ENCODE measurements around the gene KCNQ5. TPM values are rescaled to one million over a fixed set of nuclear protein-coding genes. Genes with fewer than 3 reads are reported as not detected.
"Not testable (repeated sequence)": the region's sequence is repeated elsewhere in the genome, so short reads cannot be mapped to it uniquely, and the experiment has no call there.

The KCNQ5 gene
- total RNA-seq, 1 donor from 2014 or later, result 1.7 TPM

DNA sequence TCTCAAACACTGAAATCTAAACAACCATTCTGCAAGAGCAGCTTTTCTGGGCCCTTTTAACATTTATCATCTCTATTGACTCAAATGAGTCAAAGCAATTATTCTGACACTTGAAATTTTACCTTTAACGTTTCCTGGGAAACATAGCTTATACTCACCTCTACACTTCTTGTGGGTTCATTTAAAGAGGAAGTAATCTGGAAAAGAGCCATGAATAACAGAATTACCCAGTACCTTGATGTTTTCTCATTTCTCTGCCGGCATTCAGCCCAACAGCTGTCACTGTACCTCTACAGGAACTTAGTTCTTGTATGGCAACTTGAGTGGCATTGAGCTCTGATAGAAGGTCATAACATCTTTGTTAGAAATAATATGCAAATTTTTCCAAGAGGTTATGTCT is 272.2 kb downstream of the KCNQ5 start:
- no peak for TF ChIP-seq CTCF (conservative IDR thresholded peaks at IDR 0.05; ENCODE audit: low read depth, low read length)
- no peak for DNase-seq (ENCODE audit: low read depth)
- H3K4me3 ChIP-seq (ENCODE audit: low read depth, low read length), result no peak overlapping the region

GRCh38 chr6:72898313-72898712 is 276.4 kb downstream of the KCNQ5 start:
- not testable (repeated sequence) for DNase-seq (ENCODE audit: low read depth); H3K4me3 ChIP-seq (ENCODE audit: low read depth, low read length)

DNA sequence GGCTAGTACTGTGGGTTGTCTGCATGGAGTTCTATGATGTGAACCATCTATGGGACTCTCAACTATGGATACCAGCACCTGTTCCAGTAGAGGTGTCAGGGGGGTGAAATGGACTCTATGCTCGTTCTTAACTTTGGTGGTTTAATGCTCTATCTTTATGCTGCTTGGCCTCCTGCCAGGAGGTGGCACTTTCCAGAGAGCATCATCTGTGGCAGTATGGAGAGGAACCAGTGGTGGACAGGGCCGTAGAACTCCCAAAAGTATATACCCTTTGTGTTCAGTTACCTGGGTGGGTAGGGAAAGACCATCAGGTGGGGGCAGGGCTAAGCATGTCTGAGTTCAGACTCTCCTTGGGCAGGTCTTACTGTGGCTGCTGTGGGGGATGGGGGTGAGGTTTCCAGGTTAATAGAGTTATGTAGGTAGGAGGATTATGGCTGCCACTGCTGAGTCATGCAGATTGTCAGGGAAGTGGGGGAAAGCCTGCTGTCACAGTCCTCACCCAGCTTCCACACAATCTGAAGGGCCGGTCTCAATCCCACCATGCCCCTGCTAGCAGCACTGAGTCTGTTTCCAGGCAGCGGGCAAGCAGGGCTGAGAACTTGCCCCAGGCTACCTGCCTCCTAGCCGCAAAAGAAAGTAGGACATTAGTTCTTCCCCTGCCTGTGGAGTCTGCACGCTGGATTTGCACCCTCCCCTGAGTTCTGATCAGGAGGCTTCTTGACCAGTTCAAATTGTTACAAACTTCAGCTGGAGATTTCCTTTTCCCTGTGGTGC is 284.0 kb downstream of the KCNQ5 start:
- no peak for DNase-seq (ENCODE audit: low read depth)
- no peak overlapping the region for H3K4me3 ChIP-seq (ENCODE audit: low read depth, low read length)
- TF ChIP-seq CTCF (conservative IDR thresholded peaks at IDR 0.05; ENCODE audit: low read depth, low read length), result no peak

DNA sequence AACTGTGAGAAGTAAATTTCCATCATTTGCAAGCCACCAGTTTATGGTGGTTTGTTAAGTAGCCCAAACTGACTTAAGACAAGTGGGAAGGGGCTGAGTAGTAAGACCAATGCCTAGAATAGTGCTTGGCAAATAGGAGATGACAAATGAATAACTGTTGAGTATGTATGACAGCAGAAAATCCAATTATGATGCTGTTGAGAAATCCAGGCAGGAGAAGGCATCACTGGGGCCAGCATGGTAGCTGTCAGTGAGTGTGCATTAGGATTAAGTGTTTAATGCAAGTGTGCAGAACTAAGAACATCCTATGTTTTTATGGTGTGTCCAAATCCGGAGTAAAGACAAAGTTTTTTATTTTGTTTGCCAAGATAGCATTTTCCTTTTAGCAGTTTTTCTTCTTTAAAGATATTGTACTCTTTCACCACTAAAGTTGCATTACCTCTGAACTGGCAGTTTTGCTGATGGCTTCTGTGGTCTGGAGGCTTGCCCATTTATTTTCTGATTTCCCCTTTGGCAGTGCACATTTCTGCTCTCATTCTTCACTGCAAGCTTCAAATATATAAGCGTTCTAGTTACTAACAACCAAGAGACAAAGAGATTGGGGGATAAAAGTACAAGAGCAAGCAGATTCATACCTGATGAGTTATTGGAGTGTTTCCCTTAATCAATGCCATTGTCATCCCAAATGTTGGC is 289.7 kb downstream of the KCNQ5 start:
- TF ChIP-seq CTCF (conservative IDR thresholded peaks at IDR 0.05; ENCODE audit: low read depth, low read length), result no peak

DNA sequence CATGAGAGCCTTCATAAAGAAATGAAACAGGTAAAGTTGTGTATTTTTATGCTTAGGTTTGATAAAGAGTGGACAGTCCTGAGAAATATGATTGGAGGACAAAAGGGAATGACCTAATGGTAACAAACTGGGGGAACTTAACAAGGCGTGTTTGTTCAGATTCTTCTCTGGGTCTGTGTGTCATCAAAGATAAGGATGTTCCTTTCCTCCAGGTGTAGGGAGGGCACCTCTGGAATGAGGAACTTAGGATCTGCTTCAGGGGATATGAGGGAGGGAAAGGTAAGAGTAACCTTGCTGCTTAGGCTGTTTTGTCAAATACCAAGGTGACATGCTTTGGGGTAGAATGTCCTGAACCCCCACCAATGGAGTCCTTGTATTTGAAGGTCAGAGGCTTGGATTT is 291.9 kb downstream of the KCNQ5 start:
- H3K4me3 ChIP-seq (ENCODE audit: low read depth, low read length), result no peak overlapping the region
- TF ChIP-seq CTCF (conservative IDR thresholded peaks at IDR 0.05; ENCODE audit: low read depth, low read length), result no peak
- DNase-seq (ENCODE audit: low read depth), result no peak

More for the DNA sequence above, 289.7 kb downstream of the KCNQ5 start:
- no peak for DNase-seq (ENCODE audit: low read depth)
- no peak overlapping the region for H3K4me3 ChIP-seq (ENCODE audit: low read depth, low read length)

GRCh38 chr6:72916298-72916697 is 294.4 kb downstream of the KCNQ5 start:
- DNase-seq (ENCODE audit: low read depth), result no peak
- no peak overlapping the region for H3K4me3 ChIP-seq (ENCODE audit: low read depth, low read length)
- no peak for TF ChIP-seq CTCF (conservative IDR thresholded peaks at IDR 0.05; ENCODE audit: low read depth, low read length)

- H3K4me3 ChIP-seq (ENCODE audit: low read depth, low read length), result no peak overlapping the region
- DNase-seq (ENCODE audit: low read depth), result no peak
- TF ChIP-seq CTCF (conservative IDR thresholded peaks at IDR 0.05; ENCODE audit: low read depth, low read length), result no peak
These were observed 295.0 kb downstream of the KCNQ5 start for GRCh38 chr6:72916906-72917305.

Measured in epithelial cell of proximal tubule (primary cell).